GM18508 (cell line): Measurements from ENCODE around the gene HMGN5.

ENCODE experiments used
- ATAC-seq: cut with Tn5 transposase; IDR thresholded peaks from one replicate; pipeline ENCODE4 v1.9.1; 2021; ENCODE audit warnings: moderate number of reproducible peaks; ENCODE audit not compliant: insufficient read depth, unreplicated experiment

The HMGN5 gene

DNA sequence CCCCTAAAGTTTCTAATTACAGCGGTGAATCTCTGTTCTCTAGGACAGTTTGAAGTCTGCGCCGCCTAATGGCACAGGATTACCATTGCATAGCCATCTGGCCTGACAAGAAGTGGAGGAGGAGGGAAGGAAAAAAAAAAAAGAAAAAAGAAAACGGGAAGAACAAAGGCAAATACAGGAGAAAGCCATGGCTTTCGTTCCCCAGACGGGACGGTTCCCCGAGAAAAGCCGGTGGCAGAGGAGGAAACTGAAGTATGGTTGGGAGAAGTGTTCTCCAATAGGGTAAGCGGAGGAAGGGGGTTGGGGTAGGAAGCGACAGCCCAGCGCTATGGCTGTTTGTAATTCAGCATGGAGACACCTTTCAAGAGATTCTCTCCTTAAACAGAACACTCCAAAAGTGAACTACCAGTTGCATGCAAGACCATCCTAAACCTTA is 80.8 kb downstream of the HMGN5 start:
- ATAC-seq: peak; percentile 49

- peak; percentile 14 for ATAC-seq
Measured at GRCh38 chrX:81120258-81120935, 81.3 kb downstream of the HMGN5 start.

DNA sequence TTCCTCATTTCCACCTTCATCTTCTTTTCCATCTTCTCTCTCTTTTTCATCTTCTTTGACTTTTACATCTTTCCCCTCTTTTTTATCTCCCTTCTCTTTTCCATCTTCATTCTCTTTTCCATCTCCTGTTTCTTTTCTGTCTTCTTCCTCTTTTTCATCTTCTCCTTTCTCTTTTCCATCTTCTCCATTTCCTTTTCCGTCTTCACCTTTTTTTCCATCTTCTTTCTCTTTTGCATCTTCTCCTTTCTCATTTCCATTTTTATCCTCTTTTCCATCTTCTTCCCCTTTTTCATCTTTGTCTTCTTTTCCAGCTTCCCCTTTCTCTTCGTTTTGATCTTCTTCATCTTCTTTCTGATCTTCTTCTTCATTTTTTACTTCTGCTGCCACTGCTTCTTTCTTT is 87.0 kb downstream of the HMGN5 start:
- ATAC-seq: no peak

- ATAC-seq: no peak
Measured at GRCh38 chrX:81110286-81110685, 91.4 kb downstream of the HMGN5 start.

GRCh38 chrX:81082649-81083048 is 119.1 kb downstream of the HMGN5 start:
- no peak for ATAC-seq
